ENCODE measurements around the gene FHOD3.

GRCh38 chr18:36316246-36316645, 18.7 kb downstream of the FHOD3 start:
- TF ChIP-seq EZH2 (IDR thresholded peaks at IDR 0.05; ENCODE audit: borderline replicate concordance, low read length), result no peak
- TF ChIP-seq CTCF (conservative IDR thresholded peaks at IDR 0.05 in 1 of 2, IDR thresholded peaks at IDR 0.05 in 1 of 2; ENCODE audit: extremely low read depth in 1 of 2, insufficient read depth in 1 of 2, low read depth in 1 of 2, low read length in 2 of 2), result no peak

All from mammary epithelial cell (primary cell).